GM12874 (cell line): ENCODE results near the gene TMEM101.

ENCODE experiments used
- CTCF ChIP-seq: IDR thresholded peaks from 2 replicates; pipeline ENCODE4 v1.5.1; 2011; ENCODE audit warnings: low read depth, mild to moderate bottlenecking, control low read depth, low read length, moderate library complexity; ENCODE audit not compliant: insufficient read depth

TMEM101 gene

GRCh38 chr17:44033861-44034408, 19.2 kb upstream of the TMEM101 start:
- no peak for TF ChIP-seq CTCF

- TF ChIP-seq CTCF = no peak
Observed at GRCh38 chr17:44030482-44030881, 15.7 kb upstream of the TMEM101 start.

GRCh38 chr17:44029736-44030135, 15.0 kb upstream of the TMEM101 start:
- TF ChIP-seq CTCF = no peak

GRCh38 chr17:44024853-44025252, 10.1 kb upstream of the TMEM101 start:
- no peak for TF ChIP-seq CTCF

GRCh38 chr17:44024271-44024663, 9.5 kb upstream of the TMEM101 start:
- TF ChIP-seq CTCF = no peak

- TF ChIP-seq CTCF = no peak
Observed at GRCh38 chr17:44023545-44024270, 8.9 kb upstream of the TMEM101 start.

GRCh38 chr17:44022246-44022645, 7.5 kb upstream of the TMEM101 start:
- no peak for TF ChIP-seq CTCF
